Activated CD8-positive, alpha-beta T cell treated with anti-CD3 and anti-CD28 coated beads for 36 hours (primary cell): ENCODE data around the gene ZNHIT1. TPM values are rescaled to one million over a fixed set of nuclear protein-coding genes. Genes with fewer than 3 reads are reported as not detected.
A peak's percentile ranks its signal among the peaks of the same experiment; 100 is the strongest.

Experiments used
- ATAC-seq: fragments of 200-7000 bp; cut with Tn5 transposase; one replicate; pipeline ENCODE4 v1.10.0; 2021; ENCODE audit warnings: mild to moderate bottlenecking, moderate library complexity
- CTCF ChIA-PET: fragments of 350-600 bp; sonication (Branson Sonifier 250); formaldehyde crosslinking; loops from one replicate; lab custom pipeline; 2021; ENCODE audit warnings: antibody characterized with exemption; lab: Charles Lee
- POLR2A ChIA-PET: fragments of 350-600 bp; sonication (Branson Sonifier 250); formaldehyde crosslinking; loops from one replicate; lab custom pipeline; 2021; ENCODE audit warnings: antibody characterized with exemption; lab: Charles Lee
- DNase-seq: peaks from one replicate; pipeline ENCODE4 v3.0.0-alpha.2; 2020
- H3K27ac Mint-ChIP-seq: one replicate; pipeline ENCODE4 v1.8.0; 2021; ENCODE audit warnings: mild to moderate bottlenecking, mixed read lengths
- H3K27me3 Mint-ChIP-seq: one replicate; pipeline ENCODE4 v1.8.0; 2021; ENCODE audit warnings: mixed read lengths
- H3K36me3 Mint-ChIP-seq: one replicate; pipeline ENCODE4 v1.8.0; 2021; ENCODE audit warnings: low read depth, mixed read lengths
- H3K4me1 Mint-ChIP-seq: one replicate; pipeline ENCODE4 v1.8.0; 2021; ENCODE audit warnings: low read depth, mixed read lengths
- H3K4me3 Mint-ChIP-seq: one replicate; pipeline ENCODE4 v1.8.0; 2021; ENCODE audit warnings: mild to moderate bottlenecking, moderate library complexity, mixed read lengths
- H3K9me3 Mint-ChIP-seq: one replicate; pipeline ENCODE4 v1.8.0; 2021; ENCODE audit warnings: mixed read lengths
- intact Hi-C: fragments of 100-400 bp; cut with micrococcal nuclease; formaldehyde crosslinking; loops from one replicate; pipeline ENCODE4 v1.10.0; 2022
- total RNA-seq, 2 experiments: library from RNA; stranded (reverse); gene quantifications; one replicate each; pipeline ENCODE4 v1.2.3, GENCODE V29; 2021
- TF ChIP-seq, protein P1 (sequence below): fragments of 200-600 bp; IDR thresholded peaks from one replicate; pipeline ENCODE4 v1.8.0; 2022; ENCODE audit warnings: antibody characterized with exemption, mild to moderate bottlenecking

Gene ZNHIT1
- total RNA-seq, 2 experiments from 2014 or later, result 36.8 to 37.9 TPM

GRCh38 chr7:101211501-101211900 is 6.5 kb upstream of the ZNHIT1 start:
- Mint-ChIP-seq H3K36me3 (peaks cover 5% of the 10 kb centered on the region), H3K9me3 (no peaks in the 10 kb centered on the region), H3K4me3 (no peak overlapping the region), H3K27me3 (no peaks in the 10 kb centered on the region), H3K27ac (no peak overlapping the region), H3K4me1 (peaks cover 5% of the 10 kb centered on the region)
- intact Hi-C loops, result no loop called here
- ATAC-seq, result no peak
- DNase-seq, result no peak
- POLR2A ChIA-PET, result no interaction called here
- CTCF ChIA-PET, result interaction anchor here (1.5 to 2.4 kb wide), 2 partner anchors 17 to 71 kb away, joined by 3 to 6 read pairs; no protein-coding TSS in a partner anchor
- TF ChIP-seq, protein P1, sequence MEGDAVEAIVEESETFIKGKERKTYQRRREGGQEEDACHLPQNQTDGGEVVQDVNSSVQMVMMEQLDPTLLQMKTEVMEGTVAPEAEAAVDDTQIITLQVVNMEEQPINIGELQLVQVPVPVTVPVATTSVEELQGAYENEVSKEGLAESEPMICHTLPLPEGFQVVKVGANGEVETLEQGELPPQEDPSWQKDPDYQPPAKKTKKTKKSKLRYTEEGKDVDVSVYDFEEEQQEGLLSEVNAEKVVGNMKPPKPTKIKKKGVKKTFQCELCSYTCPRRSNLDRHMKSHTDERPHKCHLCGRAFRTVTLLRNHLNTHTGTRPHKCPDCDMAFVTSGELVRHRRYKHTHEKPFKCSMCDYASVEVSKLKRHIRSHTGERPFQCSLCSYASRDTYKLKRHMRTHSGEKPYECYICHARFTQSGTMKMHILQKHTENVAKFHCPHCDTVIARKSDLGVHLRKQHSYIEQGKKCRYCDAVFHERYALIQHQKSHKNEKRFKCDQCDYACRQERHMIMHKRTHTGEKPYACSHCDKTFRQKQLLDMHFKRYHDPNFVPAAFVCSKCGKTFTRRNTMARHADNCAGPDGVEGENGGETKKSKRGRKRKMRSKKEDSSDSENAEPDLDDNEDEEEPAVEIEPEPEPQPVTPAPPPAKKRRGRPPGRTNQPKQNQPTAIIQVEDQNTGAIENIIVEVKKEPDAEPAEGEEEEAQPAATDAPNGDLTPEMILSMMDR, result no peak

GRCh38 chr7:101212014-101212413 is 6.0 kb upstream of the ZNHIT1 start:
- no peak for ATAC-seq
- H3K27ac Mint-ChIP-seq, result no peak overlapping the region
- CTCF ChIA-PET, result interaction anchor here (1.5 to 2.4 kb wide), 2 partner anchors 17 to 71 kb away, joined by 3 to 6 read pairs; no protein-coding TSS in a partner anchor

GRCh38 chr7:101216001-101216859 is 1.7 kb upstream of the ZNHIT1 start:
- ChIA-PET CTCF (interaction anchor here (0.9 to 3.1 kb wide), 7 partner anchors 16 to 72 kb away, joined by 3 to 22 read pairs (median 5); no protein-coding TSS in a partner anchor), POLR2A (interaction anchor here (0.6 to 3.2 kb wide), 2 partner anchors 28 to 128 kb away, joined by 3 to 22 read pairs; partner anchors contain the start of gene FIS1)
- DNase-seq, result peak; percentile 12
- H3K27me3 Mint-ChIP-seq, result no peaks in the 10 kb centered on the region
- H3K27ac Mint-ChIP-seq, result peak overlapping the region; percentile 70
- no peak for ATAC-seq
- H3K36me3 Mint-ChIP-seq, result no peaks in the 10 kb centered on the region
- no peaks in the 10 kb centered on the region for H3K9me3 Mint-ChIP-seq
- intact Hi-C loops, result no loop called here
- H3K4me1 Mint-ChIP-seq, result peaks cover 21% of the 10 kb centered on the region
- TF ChIP-seq, protein P1, result no peak
- peak overlapping the region; percentile 98 for H3K4me3 Mint-ChIP-seq

More at GRCh38 chr7:101212014-101212413, 6.0 kb upstream of the ZNHIT1 start:
- Mint-ChIP-seq H3K9me3 (no peaks in the 10 kb centered on the region), H3K36me3 (peaks cover 3% of the 10 kb centered on the region), H3K4me3 (no peak overlapping the region), H3K27me3 (no peaks in the 10 kb centered on the region), H3K4me1 (peaks cover 9% of the 10 kb centered on the region)
- no peak for DNase-seq
- TF ChIP-seq, protein P1, result no peak
- POLR2A ChIA-PET, result no interaction called here
- intact Hi-C loops, result no loop called here

- Mint-ChIP-seq H3K9me3 (no peaks in the 10 kb centered on the region), H3K4me3 (peak overlapping the region; percentile 98), H3K27ac (peak overlapping the region; percentile 70), H3K27me3 (no peaks in the 10 kb centered on the region), H3K4me1 (peaks cover 27% of the 10 kb centered on the region), H3K36me3 (no peaks in the 10 kb centered on the region)
- ATAC-seq, result peak; percentile 2
- TF ChIP-seq, protein P1, result no peak
- intact Hi-C loops, result no loop called here
- POLR2A ChIA-PET, result interaction anchor here (0.6 to 3.2 kb wide), 9 partner anchors 10 to 329 kb away, joined by 3 to 22 read pairs (median 3); partner anchors contain the start of genes CLDN15 and FIS1
- DNase-seq, result no peak
- CTCF ChIA-PET, result interaction anchor here (0.9 to 4.5 kb wide), 10 partner anchors 10 to 194 kb away, joined by 3 to 49 read pairs (median 6); partner anchors contain the start of gene FIS1
Observed at GRCh38 chr7:101216860-101217387, 1.0 kb upstream of the ZNHIT1 start.
